ENCODE results near the gene TUBG1. TPM values are rescaled to one million over a fixed set of nuclear protein-coding genes. Genes with fewer than 3 reads are reported as not detected.

Gene TUBG1
- total RNA-seq, 4 donors from 2014 or later: 19.8 to 64.4 (median 37.9) TPM

DNA sequence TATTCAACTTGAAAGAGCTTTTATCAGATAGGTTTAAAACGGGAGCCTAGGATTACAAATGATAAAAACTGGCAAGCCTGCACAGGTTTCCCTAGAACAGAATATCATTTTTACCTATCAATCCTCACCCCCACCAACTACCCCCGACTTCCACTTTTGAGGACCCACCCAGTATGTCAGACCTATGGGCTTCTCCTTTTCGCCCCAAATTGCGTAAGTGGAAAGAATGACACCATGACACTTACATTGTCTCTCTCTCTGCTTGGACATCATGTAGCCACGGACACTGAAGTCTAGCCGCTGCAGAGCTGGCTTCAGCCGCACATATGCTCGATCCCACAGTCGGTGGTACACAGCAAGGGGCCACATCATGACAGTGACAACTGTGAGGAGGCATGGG lies 24.6 kb upstream of the TUBG1 start:
- Histone ChIP-seq H3K27ac (peak overlapping the region in 2 of 4 donors; percentile 2 to 5), H3K27me3 (no peaks in the 10 kb centered on the region), H3K4me1 (peaks cover 0 to 11% (median 0%) of the 10 kb centered on the region in 4 donors), H3K36me3 (peaks cover 0 to 88% (median 3%) of the 10 kb centered on the region in 3 donors), H3K4me3 (no peak overlapping the region), H3K9me3 (no peaks in the 10 kb centered on the region)
- peak in 1 of 3 donors; percentile 23 for DNase-seq
- no peak for TF ChIP-seq POLR2A (IDR thresholded peaks at IDR 0.05)
- TF ChIP-seq, protein P1, sequence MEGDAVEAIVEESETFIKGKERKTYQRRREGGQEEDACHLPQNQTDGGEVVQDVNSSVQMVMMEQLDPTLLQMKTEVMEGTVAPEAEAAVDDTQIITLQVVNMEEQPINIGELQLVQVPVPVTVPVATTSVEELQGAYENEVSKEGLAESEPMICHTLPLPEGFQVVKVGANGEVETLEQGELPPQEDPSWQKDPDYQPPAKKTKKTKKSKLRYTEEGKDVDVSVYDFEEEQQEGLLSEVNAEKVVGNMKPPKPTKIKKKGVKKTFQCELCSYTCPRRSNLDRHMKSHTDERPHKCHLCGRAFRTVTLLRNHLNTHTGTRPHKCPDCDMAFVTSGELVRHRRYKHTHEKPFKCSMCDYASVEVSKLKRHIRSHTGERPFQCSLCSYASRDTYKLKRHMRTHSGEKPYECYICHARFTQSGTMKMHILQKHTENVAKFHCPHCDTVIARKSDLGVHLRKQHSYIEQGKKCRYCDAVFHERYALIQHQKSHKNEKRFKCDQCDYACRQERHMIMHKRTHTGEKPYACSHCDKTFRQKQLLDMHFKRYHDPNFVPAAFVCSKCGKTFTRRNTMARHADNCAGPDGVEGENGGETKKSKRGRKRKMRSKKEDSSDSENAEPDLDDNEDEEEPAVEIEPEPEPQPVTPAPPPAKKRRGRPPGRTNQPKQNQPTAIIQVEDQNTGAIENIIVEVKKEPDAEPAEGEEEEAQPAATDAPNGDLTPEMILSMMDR (IDR thresholded peaks at IDR 0.05): no peak

DNA sequence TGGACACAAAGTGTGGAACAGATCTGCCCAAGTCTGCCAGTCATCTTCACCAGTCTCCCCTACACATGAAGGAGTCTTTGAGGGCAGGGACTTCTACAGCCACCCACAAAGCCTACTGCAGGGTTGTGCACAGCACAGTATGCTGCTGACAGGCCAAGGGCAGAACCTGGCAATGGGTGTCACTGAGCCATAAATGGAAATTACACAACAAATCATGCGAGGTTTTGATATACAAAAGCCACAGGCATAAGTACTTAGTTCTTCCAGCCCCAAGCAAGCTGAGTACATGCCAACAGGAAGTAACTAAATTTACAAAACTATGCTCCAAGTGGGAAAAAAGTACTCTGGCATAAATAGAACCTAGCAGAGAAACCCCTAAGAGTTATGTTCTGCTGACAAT lies 24.1 kb upstream of the TUBG1 start:
- no peaks in the 10 kb centered on the region for H3K27me3 ChIP-seq
- H3K27ac ChIP-seq: peak overlapping the region in 2 of 4 donors; percentile 2 to 5
- peaks cover 0 to 89% (median 3%) of the 10 kb centered on the region in 3 donors for H3K36me3 ChIP-seq
- H3K4me1 ChIP-seq: peaks cover 0 to 11% (median 0%) of the 10 kb centered on the region in 4 donors
- no peaks in the 10 kb centered on the region for H3K9me3 ChIP-seq
- DNase-seq: peak in 1 of 3 donors; percentile 34
- no peak for TF ChIP-seq POLR2A (IDR thresholded peaks at IDR 0.05)
- TF ChIP-seq, protein P1 (IDR thresholded peaks at IDR 0.05): no peak
- H3K4me3 ChIP-seq: no peak overlapping the region

DNA sequence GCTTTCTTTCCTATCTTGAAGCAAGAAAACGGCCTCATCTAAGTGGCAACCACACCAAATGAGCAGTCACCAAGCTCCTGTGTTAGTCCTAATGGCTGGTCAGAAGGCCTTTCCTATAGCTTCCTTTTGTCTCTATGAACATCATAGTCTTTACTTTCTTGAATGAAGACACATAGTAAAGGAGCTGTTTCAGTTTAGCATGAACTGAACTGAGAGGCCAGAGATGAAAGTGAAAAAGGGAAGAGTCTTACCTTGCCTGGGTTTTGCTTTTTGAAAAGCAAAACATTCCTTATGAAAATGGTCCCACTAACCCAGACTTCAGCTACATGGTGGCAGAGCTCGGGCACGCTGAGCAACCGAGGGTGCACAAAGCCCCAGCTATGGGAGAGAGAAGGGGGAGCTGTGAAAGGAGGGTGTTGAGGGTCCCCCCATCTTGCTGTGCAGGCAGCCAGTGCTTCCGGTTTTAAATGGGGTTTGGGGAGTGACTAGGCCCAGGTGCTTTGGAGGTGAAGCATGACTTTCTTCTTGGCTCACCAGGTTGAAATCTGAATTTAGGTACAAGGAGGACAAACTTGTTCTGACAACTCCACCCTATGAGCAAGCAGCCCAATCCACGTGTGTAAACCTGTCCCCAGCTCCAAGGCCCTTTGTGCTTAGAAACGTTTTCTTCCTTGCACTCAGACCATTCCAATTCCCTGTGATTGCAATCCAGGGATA lies 22.8 kb upstream of the TUBG1 start:
- peak overlapping the region in 1 of 4 donors; percentile 61 for H3K27ac ChIP-seq
- no peaks in the 10 kb centered on the region for H3K27me3 ChIP-seq
- no peak for TF ChIP-seq POLR2A (IDR thresholded peaks at IDR 0.05)
- TF ChIP-seq, protein P1 (IDR thresholded peaks at IDR 0.05): no peak
- peaks cover 0 to 11% (median 0%) of the 10 kb centered on the region in 4 donors for H3K4me1 ChIP-seq
- no peaks in the 10 kb centered on the region for H3K9me3 ChIP-seq
- peaks cover 0 to 95% (median 3%) of the 10 kb centered on the region in 3 donors for H3K36me3 ChIP-seq
- H3K4me3 ChIP-seq: no peak overlapping the region
- peak in 2 of 3 donors; percentile 34 to 49 for DNase-seq

DNA sequence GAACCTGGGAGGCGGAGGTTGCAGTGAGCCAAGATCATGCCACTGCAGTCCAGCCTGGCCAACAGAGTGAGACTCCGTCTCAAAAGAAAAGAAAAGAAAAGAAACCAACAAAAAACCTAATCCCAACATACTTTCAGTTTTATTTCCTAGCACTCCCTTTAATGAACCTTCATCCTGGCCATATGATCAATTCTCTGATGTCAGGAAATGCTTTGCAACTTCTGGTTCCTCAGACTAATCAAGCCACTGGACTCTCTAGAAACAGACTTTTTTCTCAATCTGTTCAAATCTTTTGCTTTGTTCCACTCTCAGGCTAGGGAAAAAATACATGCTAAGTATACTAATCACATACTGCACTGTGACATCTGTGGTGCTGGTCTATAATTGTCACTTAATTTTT lies 18.6 kb upstream of the TUBG1 start:
- no peak for TF ChIP-seq POLR2A (IDR thresholded peaks at IDR 0.05)
- TF ChIP-seq, protein P1 (IDR thresholded peaks at IDR 0.05): no peak
- Histone ChIP-seq H3K27me3 (no peaks in the 10 kb centered on the region), H3K4me1 (peaks cover 0 to 11% (median 0%) of the 10 kb centered on the region in 4 donors), H3K9me3 (no peaks in the 10 kb centered on the region), H3K36me3 (peaks cover 0 to 66% (median 0%) of the 10 kb centered on the region in 3 donors), H3K27ac (no peak overlapping the region), H3K4me3 (no peak overlapping the region)
- DNase-seq: no peak

DNA sequence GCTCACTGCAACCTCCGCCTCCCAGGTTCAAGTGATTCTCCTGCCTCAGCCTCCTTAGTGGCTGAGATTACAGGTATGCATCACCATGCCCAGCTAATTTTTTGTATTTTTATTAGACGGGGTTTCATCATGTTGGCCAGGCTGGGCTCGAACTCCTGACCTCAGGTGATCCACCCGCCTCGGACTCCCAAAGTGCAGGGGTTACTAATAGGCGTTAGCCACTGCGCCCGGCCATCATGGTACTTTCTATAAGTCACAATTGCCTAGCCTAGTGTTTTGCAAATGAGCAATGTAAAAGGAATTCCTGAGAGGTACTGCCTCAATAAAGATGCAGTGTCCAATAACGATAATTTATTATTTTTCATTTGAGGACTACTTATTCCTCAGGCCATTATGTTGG lies 18.1 kb upstream of the TUBG1 start:
- H3K4me3 ChIP-seq: no peak overlapping the region
- H3K27me3 ChIP-seq: no peaks in the 10 kb centered on the region
- no peak overlapping the region for H3K27ac ChIP-seq
- H3K4me1 ChIP-seq: peaks cover 0 to 8% (median 0%) of the 10 kb centered on the region in 4 donors
- DNase-seq: no peak
- TF ChIP-seq, protein P1 (IDR thresholded peaks at IDR 0.05): no peak
- no peak for TF ChIP-seq POLR2A (IDR thresholded peaks at IDR 0.05)
- no peaks in the 10 kb centered on the region for H3K9me3 ChIP-seq
- peaks cover 0 to 62% (median 0%) of the 10 kb centered on the region in 3 donors for H3K36me3 ChIP-seq
